Measurements from ENCODE around the gene NBEAL2. TPM values are rescaled to one million over a fixed set of nuclear protein-coding genes. Genes with fewer than 3 reads are reported as not detected.

Gene NBEAL2
- total RNA-seq, 1 experiment from 2014 or later = 50.7 TPM

DNA sequence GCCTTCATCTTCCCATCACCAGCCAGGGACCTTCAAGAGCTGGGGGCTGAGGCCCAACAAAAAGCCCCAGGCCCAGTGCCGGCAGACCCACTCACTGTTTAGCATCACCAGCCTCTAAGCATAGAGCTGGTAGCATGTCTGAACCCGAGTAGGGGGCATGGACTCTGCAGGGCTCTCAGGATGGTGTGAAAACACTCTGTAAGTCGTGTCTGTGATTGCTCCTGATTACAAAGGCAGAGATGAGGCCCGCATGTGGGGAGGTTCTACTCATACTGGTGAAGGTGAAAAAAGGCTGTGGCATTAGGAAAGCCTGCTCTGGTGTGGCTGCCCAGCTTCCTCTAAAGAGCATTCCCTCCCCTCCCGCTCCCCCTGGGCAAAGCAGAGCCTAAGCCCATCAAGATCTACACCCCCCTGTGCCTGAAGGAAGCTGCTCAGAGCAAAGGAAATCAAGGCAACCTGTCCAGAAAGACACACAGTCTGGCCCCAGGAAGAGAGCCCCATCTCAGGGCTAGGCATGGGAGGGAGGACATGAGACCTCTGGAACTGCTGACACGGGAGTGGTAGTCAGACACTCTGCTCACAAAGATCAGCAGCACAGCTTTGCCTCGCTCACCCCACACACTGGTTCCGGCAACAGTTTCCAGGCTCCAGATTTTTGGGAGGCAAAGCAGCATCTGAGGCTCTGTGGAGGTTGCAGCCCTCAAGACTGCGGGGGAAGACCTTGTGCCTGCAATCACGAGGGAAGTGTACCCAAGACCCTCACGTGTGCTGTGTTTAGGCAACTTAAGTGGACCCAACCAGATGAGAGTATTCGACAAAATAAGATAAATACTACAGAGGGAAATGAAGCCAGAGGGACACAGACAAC lies 39.7 kb upstream of the NBEAL2 start:
- peaks cover 7% of the 10 kb centered on the region for H3F3A ChIP-seq (ENCODE audit: low read length, unreplicated experiment)
- ChIA-PET CTCF (no interaction called here), POLR2A (ENCODE audit: unreplicated experiment) (no interaction called here)
- peaks cover 44% of the 10 kb centered on the region for H3K4me1 ChIP-seq (ENCODE audit: insufficient read depth, low read length)
- H3K79me2 ChIP-seq (ENCODE audit: low read length) = peaks cover 91% of the 10 kb centered on the region
- no peak overlapping the region for H3K9ac ChIP-seq (ENCODE audit: low read length)
- no peak overlapping the region for H2AFZ ChIP-seq (ENCODE audit: low read length)
- TF ChIP-seq EZH2phosphoT487 (IDR thresholded peaks at IDR 0.05; ENCODE audit: borderline replicate concordance, low read length) (no peak), EZH2 (IDR thresholded peaks at IDR 0.05; ENCODE audit: low read length, unreplicated experiment) (no peak)
- TF ChIP-seq, protein P1, sequence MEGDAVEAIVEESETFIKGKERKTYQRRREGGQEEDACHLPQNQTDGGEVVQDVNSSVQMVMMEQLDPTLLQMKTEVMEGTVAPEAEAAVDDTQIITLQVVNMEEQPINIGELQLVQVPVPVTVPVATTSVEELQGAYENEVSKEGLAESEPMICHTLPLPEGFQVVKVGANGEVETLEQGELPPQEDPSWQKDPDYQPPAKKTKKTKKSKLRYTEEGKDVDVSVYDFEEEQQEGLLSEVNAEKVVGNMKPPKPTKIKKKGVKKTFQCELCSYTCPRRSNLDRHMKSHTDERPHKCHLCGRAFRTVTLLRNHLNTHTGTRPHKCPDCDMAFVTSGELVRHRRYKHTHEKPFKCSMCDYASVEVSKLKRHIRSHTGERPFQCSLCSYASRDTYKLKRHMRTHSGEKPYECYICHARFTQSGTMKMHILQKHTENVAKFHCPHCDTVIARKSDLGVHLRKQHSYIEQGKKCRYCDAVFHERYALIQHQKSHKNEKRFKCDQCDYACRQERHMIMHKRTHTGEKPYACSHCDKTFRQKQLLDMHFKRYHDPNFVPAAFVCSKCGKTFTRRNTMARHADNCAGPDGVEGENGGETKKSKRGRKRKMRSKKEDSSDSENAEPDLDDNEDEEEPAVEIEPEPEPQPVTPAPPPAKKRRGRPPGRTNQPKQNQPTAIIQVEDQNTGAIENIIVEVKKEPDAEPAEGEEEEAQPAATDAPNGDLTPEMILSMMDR (conservative IDR thresholded peaks at IDR 0.05; ENCODE audit: low read depth, low read length) = no peak
- ATAC-seq (no peak), DNase-seq (no peak)
- peaks cover 32% of the 10 kb centered on the region for H4K20me1 ChIP-seq (ENCODE audit: low read length)
- no peaks in the 10 kb centered on the region for H3K9me2 ChIP-seq (replicated peaks; ENCODE audit: low read length)
- no peak overlapping the region for H3K4me2 ChIP-seq (ENCODE audit: low read length)
- H3K27me3 ChIP-seq (ENCODE audit: low read length) = no peaks in the 10 kb centered on the region
- peaks cover 52% of the 10 kb centered on the region for H3K36me3 ChIP-seq (ENCODE audit: low read depth, low read length)
- H3K4me3 ChIP-seq (ENCODE audit: low read length) = no peak overlapping the region
- no peaks in the 10 kb centered on the region for H3K9me3 ChIP-seq (ENCODE audit: low read length)
- no TSS peak for BruUV-seq (replicated peaks)
- no peak overlapping the region for H3K27ac ChIP-seq (ENCODE audit: low read length)
- intact Hi-C loops (cut with micrococcal nuclease) = no loop called here

GRCh38 chr3:46942076-46942475 lies 37.4 kb upstream of the NBEAL2 start:
- H3K27ac ChIP-seq (ENCODE audit: low read length) = no peak overlapping the region
- no peaks in the 10 kb centered on the region for H3K27me3 ChIP-seq (ENCODE audit: low read length)
- H3K4me3 ChIP-seq (ENCODE audit: low read length) = no peak overlapping the region
- peaks cover 98% of the 10 kb centered on the region for H3K79me2 ChIP-seq (ENCODE audit: low read length)
- POLR2A ChIA-PET (ENCODE audit: unreplicated experiment) = interaction anchor here (0.6 kb wide), 1 partner anchor 35 kb away, joined by 4 read pairs; no protein-coding TSS in a partner anchor
- no peaks in the 10 kb centered on the region for H3K9me3 ChIP-seq (ENCODE audit: low read length)
- CTCF ChIA-PET = no interaction called here
- H3K4me2 ChIP-seq (ENCODE audit: low read length) = no peak overlapping the region
- ATAC-seq (no peak), DNase-seq (no peak)
- no peaks in the 10 kb centered on the region for H3F3A ChIP-seq (ENCODE audit: low read length, unreplicated experiment)
- H4K20me1 ChIP-seq (ENCODE audit: low read length) = peaks cover 54% of the 10 kb centered on the region
- no peak overlapping the region for H3K9ac ChIP-seq (ENCODE audit: low read length)
- no peaks in the 10 kb centered on the region for H3K9me2 ChIP-seq (replicated peaks; ENCODE audit: low read length)
- peaks cover 33% of the 10 kb centered on the region for H3K4me1 ChIP-seq (ENCODE audit: insufficient read depth, low read length)
- TF ChIP-seq, protein P1 (conservative IDR thresholded peaks at IDR 0.05; ENCODE audit: low read depth, low read length) = no peak
- TF ChIP-seq EZH2phosphoT487 (IDR thresholded peaks at IDR 0.05; ENCODE audit: borderline replicate concordance, low read length) (no peak), EZH2 (IDR thresholded peaks at IDR 0.05; ENCODE audit: low read length, unreplicated experiment) (no peak)
- BruUV-seq (replicated peaks) = no TSS peak
- intact Hi-C loops (cut with micrococcal nuclease) = no loop called here
- peaks cover 57% of the 10 kb centered on the region for H3K36me3 ChIP-seq (ENCODE audit: low read depth, low read length)
- no peak overlapping the region for H2AFZ ChIP-seq (ENCODE audit: low read length)

All from PC-3 (cell line).